K562 (cell line): ENCODE measurements around the gene SNTG2. TPM values are rescaled to one million over a fixed set of nuclear protein-coding genes. Genes with fewer than 3 reads are reported as not detected.

Source experiments
- NR2C2 ChIP-seq, 2 experiments: fragments of 200-800 bp in 1 of 2; sonication (Bioruptor generic) in 1 of 2; sonication (generic) in 1 of 2; formaldehyde crosslinking in 1 of 2; IDR thresholded peaks; 2 replicates each; pipeline versions ENCODE4 v1.6.1 to v1.8.0; 2016 to 2022; ENCODE audit warnings: mild to moderate bottlenecking in 1 of 2, missing compliant biosample characterization in 1 of 2, missing genetic modification characterization in 1 of 2, missing genetic modification reagents in 1 of 2
- polyA plus RNA-seq, 8 experiments: library from polyadenylated mRNA; depleted of rRNA in 4 of 8; stranded (reverse) in 5 of 8; unstranded in 3 of 8; fragments of >200 nt; fragmentation: Nextera tagmentation in 2 of 8; fragmentation: Illumina TruSeq in 1 of 8; extraction: Ambion mirVana in 2 of 8; extraction: Trizol in 1 of 8; gene quantifications; 2 replicates each; pipeline versions ENCODE4 v1.2.1 to v1.2.3, GENCODE V29; 2011 to 2014; ENCODE audit warnings: inconsistent platforms in 1 of 8, missing spikeins in 1 of 8
- total RNA-seq, 7 experiments: library from RNA; depleted of rRNA in 6 of 7; stranded (reverse); fragments of >200 nt in 6 of 7; fragmentation: Illumina TruSeq in 2 of 7; extraction: Trizol in 2 of 7; gene quantifications; 2 replicates each; pipeline versions ENCODE4 v1.2.1 to v1.2.3, GENCODE V29; 2011 to 2021; ENCODE audit warnings: low replicate concordance in 1 of 7
- TF ChIP-seq, protein P1 (sequence below), 2 experiments: fragments of 450-650 bp; IDR thresholded peaks; 2 replicates each; pipeline ENCODE4 v1.6.1; 2016; ENCODE audit warnings: mild to moderate bottlenecking in 2 of 2, borderline replicate concordance in 1 of 2, low read depth in 1 of 2, moderate library complexity in 1 of 2

Gene SNTG2
- total and polyA plus RNA-seq, 9 of the 15 experiments (the other 6 are each of a cell fraction or from before 2014, with no cell fraction given), result not detected

DNA sequence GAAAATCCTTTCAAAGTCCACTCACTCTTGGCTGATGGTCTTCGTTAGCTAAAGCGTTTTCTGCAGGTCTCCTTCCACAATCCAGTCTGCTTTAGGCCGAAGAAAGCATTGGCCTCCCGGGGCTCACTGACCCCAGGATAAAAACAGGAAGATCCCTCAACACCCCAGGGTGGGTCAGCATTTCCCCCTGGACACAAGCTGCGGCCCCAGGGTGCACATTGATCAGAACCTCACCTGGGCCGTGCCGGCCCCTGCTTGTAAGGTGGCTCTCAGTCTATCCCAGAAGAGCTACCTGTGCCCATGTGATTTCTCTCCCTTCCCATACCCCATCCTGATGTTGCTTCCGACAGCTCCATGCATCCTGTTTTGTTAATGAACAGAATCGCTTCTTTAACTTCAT, 349.6 kb downstream of the SNTG2 start (continued):
- TF ChIP-seq, protein P1, sequence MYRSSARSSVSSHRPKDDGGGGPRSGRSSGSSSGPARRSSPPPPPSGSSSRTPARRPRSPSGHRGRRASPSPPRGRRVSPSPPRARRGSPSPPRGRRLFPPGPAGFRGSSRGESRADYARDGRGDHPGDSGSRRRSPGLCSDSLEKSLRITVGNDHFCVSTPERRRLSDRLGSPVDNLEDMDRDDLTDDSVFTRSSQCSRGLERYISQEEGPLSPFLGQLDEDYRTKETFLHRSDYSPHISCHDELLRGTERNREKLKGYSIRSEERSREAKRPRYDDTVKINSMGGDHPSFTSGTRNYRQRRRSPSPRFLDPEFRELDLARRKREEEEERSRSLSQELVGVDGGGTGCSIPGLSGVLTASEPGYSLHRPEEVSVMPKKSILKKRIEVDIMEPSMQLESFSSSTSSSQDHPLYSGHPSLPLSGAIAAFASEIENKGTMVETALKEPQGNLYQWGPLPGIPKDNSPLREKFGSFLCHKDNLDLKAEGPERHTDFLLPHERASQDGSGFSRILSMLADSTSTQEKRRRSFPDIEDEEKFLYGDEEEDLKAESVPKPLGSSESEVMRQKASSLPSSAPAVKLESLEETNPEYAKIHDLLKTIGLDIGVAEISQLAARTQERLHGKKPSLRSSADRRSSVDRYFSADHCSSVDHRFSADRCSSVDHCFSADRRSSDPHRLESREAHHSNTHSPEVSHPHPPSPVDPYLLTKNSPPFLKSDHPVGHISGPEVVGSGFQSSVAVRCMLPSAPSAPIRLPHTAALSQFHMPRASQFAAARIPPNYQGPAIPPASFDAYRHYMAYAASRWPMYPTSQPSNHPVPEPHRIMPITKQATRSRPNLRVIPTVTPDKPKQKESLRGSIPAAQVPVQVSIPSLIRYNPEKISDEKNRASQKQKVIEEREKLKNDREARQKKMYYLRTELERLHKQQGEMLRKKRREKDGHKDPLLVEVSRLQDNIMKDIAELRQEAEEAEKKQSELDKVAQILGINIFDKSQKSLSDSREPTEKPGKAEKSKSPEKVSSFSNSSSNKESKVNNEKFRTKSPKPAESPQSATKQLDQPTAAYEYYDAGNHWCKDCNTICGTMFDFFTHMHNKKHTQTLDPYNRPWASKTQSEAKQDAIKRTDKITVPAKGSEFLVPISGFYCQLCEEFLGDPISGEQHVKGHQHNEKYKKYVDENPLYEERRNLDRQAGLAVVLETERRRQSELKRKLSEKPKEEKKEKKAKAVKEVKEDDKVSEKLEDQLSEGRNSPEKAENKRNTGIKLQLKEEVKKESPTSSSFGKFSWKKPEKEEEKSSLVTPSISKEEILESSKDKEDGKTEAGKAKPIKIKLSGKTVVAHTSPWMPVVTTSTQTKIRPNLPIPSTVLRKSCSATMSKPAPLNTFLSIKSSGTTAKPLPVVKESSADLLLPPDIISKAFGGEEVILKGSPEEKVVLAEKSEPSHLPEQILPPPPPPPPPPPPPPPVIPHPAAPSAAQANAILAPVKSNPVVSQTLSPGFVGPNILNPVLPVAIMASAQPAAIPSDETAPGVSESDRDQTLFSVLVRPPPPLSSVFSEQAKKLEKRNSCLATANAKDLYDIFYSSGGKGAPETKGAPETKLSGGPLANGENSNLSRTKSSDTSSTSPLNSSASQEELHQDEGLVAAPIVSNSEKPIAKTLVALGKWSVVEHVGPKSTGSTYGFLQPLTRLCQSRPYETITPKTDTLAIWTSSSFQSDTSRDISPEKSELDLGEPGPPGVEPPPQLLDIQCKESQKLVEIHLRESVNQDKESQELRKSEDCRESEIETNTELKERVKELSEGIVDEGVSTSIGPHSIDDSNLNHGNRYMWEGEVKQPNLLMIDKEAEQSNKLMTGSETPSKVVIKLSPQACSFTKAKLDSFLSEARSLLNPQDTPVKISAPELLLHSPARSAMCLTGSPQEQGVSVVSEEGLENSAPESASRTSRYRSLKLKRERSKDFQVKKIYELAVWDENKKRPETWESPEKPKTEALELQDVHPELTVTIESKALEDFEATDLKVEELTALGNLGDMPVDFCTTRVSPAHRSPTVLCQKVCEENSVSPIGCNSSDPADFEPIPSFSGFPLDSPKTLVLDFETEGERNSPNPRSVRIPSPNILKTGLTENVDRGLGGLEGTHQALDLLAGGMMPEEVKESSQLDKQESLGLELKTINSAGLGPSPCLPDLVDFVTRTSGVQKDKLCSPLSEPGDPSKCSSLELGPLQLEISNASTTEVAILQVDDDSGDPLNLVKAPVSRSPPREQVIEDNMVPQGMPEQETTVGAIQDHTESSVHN (IDR thresholded peaks at IDR 0.05; ENCODE audit: borderline replicate concordance in 1 of 2, low read depth in 1 of 2), result no peak
- TF ChIP-seq NR2C2 (CRISPR knock-in tag; IDR thresholded peaks at IDR 0.05) (no peak), NR2C2 (tag; IDR thresholded peaks at IDR 0.05) (no peak)
